HG02623 (cell line): ENCODE measurements around the gene GRAMD1B.
"Not testable (repeated sequence)": the region's sequence is repeated elsewhere in the genome, so short reads cannot be mapped to it uniquely, and the experiment has no call there.

Source experiments
- ATAC-seq: cut with Tn5 transposase; IDR thresholded peaks from one replicate; pipeline ENCODE4 v1.9.1; 2021; ENCODE audit warnings: moderate library complexity; ENCODE audit not compliant: unreplicated experiment

Gene GRAMD1B

DNA sequence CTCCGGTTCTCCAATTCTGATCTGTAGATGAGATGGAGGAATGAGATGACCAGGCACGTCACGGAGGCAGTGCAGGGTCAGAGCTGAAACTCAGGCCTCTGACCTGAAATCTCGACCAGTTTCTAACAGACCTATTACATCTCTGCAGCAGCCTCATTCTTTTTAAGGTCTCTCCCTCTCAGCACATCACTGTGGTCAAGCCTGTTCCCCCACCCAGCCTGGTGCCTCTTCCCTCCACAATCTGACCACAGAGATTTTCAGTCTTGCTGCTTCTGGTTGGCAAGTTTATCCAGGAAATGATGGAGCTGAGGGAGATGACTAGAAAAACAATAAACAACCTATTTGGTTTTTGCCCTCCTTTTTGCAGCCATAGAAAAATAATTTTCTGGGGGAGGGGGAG lies 9.5 kb downstream of the GRAMD1B start:
- no peak for ATAC-seq

DNA sequence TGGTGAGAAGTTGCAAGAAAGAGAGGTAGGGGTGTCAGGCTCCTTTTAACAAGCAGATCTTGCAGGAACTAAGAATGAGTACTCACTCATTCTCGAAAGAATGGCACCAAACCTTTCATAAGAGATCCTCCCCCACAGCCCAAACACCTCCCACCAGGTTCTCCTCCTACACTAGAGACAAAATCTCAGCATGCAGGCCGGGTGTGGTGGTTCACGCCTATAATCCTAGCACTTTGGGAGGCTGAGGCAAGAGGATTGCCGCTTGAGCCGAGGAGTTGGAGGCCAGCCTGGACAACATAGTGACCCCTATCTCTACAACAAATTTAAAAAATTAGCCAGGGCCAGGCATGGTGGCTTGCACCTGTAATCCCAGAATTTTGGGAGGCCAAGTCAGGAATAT lies 11.1 kb downstream of the GRAMD1B start:
- no peak for ATAC-seq

DNA sequence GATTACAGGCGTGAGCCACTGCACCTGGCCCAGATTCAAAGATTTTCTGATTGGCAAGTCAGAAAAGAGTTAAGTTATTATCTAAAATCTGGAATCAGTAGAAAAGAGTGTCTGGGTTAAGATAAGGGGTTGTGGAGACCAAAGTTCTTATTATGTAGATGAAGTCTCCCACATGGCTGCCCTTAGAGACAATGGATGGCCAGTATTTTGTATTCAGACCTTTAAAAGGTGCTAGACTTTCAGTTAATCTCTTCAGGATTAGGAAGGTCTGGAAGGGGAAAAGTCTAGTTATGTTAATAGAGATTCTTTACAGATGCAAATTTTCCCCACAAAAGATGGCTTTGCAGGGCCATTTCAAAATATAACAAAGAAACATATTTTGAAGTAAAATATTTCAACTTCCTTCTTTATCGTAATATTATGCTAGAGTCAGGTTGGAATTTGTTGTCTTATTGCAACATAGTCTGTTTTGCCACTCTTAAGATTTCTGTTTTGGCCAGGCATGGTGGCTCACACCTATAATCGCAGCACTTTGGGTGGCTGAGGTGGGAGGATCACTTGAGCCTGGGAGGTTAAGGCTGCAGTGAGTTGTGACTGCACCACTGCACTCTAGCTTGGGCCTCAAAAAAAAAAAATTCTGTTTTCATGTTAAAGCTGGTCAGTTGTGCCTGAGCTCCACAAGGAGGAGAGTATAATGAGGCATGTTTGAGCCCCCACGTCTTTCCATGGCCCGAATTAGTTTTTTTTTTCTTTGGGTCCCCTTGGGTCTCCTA lies 14.0 kb downstream of the GRAMD1B start:
- no peak for ATAC-seq

DNA sequence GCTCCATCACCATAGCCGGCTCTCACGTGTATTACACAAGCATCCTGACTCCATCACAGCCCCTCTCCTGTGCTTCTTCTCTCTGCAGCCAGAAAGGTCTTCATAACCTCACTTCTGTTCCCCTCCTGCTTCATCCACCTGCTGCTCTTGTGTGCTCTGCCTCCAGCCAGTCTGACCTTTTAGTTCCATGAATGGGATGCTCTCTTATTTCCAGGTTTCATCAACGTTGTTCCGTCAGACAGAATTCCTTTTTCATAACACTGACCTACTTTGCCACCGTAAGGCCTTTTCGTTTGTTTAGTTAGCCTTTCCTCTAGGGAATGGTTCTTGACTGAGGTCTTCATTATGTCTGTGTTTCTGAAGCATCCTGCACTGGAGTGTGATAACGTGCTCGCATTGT lies 18.8 kb downstream of the GRAMD1B start:
- ATAC-seq, result no peak

DNA sequence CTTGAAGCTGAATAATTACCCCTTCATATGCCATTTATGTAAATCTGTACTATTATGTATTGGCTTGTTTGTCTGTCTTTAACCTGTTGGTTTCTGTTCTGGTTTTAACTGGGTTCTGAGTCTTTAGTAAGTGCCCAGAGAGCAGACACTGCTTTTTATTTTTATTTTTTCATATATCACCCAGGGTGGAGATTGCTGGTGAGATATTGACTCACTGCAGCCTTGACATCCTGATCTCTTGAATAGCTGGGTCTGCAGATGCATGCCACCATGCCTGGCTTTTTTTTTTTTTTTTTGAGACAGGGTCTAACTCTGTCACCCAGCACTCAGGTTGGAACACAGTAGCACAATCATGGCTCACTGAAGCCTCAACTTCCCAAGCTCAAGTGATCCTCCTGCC lies 19.4 kb downstream of the GRAMD1B start:
- ATAC-seq, result no peak

DNA sequence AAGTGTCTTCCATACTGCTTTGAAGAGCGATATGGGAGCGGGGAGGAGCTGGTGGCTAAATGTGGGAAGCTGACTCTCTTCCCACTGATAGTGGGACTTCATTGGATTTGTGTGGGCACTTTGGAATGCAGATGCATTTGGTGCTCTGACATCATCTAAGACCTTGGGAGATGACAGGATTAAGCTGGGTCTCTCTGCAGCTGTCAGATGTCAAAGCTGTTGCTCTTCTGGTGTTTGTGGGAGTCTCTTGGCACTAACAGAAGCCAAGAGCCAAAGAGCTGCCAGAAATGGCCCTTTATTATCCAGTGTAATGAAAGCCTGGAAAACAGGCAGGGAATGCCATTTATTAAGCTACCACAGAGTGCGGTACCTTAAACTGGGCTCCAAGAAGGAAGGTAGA lies 20.6 kb downstream of the GRAMD1B start:
- ATAC-seq, result no peak

DNA sequence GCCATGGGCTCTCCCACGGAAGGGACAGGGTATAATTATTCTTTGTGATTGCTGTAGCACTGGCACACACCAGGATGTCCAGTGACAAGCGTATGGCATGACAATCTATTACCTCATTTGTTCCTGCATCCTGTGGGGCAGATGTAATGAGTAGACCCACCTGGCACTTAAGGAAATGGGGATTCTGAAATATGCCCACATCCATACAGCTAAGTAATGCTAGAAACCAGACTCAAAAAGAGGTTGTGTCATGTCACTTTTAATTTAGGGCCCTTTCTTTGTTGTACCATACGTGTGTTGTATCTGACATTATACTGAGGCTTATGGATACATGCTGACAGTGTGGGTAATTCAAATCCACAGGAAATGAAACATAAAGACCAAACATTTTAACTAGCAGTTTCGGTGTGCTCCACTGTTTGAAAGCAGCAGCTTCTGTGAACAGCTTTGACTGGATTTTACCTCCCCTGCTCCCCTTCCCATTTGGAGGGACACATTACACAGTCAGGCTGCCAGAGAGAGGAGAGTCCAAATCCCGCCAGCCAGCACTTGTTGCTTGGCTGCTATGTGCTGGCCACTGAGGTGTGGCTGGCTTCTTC lies 21.2 kb downstream of the GRAMD1B start:
- no peak for ATAC-seq

DNA sequence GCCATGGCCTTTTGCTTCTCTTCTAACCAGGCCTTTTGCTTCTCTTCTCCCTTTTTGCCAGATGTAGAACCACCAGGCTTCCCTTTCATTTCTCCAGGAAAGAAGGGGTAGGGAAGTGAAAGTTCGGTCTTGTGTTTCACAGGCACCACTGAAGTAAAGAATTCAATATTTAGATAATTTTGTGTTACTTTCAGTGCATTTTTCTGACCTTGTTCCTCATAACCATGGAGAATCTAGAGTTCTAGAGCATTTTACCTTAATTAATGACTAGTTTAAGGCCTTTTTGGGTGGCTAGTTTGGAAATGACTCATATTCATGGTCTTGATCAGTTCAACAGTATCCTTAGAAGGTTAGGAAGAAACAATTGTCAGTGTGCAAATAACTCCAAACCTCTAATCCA lies 22.7 kb downstream of the GRAMD1B start:
- no peak for ATAC-seq

DNA sequence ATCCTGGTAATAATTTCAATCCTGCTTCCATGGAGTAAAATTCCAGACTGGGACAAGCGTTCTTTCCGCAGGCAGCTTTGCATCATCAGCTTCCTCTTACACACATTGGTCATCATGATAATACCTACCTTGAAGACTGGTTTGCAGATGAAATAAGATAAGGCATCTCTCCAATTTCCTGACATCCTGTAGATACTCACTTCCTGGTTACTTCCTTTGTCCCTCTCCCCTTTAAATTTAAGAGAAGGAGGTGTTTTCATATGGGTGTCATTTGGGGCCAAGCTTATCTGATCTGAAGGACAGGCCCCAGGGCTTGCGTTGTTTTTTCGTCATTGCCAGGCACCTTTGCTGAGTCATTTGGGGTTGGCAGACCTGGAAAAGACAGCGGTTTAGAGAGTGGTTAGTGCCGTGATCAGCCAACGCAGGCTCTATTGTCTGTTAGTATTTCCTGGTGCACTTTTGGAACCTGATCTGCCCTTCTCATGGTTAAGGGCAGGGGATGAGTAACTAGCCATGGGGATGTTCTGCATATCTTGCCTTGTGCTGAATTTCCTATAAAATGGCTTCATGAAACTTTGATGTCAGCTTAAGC lies 24.1 kb downstream of the GRAMD1B start:
- ATAC-seq, result no peak

DNA sequence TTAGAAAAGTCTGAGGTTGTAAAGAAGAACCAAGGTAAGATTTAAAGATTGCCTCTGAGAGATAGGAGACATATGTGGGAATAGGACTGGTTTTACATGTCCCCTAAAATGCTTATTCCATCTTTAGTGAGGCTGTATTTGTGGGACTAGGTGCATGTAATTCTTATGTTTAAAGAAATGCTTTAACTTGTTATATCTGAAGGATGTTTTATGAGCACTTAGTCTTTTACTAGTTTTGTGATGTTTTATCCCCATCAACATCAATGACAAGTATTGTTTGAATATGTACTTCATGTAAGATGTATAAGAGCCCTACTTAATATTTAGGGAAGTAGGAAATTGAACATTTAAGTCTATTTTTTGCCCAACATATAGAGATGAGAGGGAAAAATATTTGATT lies 24.7 kb downstream of the GRAMD1B start:
- ATAC-seq, result no peak

DNA sequence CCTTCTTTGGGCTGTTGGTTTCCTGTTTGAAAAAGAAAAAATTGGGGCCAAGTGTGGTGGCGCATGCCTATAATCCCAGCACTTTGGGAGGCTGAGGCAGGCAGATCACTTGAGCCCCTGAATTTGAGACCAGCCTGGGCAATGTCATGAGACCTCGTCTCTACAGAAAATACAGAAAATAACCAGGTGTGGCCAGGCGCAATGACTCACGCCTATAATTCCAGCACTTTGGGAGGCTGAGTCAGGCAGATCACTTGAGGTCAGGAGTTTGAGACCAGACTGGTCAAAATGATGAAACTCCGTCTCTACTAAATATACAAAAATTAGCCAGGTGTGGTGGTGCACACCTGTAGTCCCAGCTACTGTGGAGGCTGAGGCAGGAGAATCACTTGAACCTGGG lies 26.4 kb downstream of the GRAMD1B start:
- not testable (repeated sequence) for ATAC-seq

DNA sequence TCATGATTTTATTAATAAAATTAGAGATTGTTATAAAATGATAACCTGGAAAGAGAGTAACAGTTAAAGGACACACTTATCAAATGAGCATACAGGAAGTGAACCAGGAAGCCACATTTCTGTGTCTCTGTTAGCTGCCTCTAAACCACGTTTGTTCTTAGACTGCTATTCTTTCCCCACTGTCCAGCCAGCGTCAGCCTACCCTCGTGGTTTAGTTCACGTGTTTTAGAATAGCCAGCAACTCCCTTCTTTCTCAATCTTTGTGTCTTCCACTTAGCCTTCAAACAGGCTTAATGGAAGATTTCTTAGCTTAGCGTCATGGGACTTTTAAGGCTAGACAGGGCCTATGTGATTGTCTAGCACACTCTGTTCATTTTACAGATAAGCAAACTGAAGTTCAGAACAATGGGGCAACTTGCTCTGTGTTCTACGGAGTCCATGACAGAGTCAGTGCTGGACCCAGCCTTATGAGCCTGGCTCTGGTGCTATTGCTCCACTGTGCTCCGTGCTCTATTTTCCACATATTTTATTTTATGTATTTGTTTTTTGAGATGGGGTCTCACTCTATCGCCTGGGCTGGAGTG lies 27.2 kb downstream of the GRAMD1B start:
- no peak for ATAC-seq

DNA sequence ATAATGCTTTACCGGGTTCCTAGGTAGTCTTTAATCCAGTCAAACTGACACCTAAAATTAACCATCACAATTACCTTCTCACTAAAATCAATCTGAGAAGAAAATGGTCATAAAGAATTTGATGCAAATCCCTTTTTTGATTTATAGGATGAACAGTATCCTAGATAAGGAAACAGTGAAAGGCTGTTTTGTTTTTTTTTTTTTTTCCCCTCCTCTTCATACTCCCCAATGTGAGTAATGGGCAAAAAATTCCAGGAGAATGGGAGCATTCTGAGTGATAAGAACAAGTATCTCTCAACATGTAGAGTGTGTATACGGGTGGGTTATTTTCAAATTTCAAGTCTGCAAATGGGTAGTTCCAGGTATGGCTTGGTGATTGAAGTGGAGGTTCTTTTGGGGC lies 28.4 kb downstream of the GRAMD1B start:
- ATAC-seq, result no peak

DNA sequence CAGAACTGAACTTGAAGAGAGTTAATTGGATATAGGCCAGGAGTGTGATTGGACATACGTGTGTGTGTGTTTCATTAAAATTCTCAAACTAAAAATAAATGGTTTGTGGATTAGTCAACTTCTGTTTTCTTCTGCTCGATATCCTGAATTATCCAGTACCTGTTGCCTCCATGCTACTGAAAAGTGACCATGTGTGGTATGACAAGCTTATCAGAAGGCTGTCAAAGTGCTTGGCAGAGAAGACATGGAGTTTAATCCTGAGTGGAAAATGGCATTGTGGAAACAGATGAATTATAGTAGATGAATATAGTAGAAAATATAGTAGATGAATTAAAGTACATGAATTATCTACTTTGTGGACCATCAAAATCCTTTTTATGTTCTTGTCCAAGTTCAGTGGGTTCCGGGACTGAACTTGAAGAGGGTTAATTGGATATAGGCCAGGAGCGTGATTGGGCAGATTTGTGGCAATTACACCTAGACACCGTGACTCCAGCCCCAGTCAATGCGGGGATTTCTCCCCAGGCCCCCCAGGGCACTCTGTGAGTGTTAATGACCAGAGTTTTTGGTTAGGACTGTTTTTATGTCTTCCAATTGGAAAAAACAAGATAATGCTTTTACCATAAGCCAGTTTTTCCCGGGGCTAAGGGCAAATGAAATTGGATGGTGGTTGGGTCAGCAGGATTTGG lies 30.1 kb downstream of the GRAMD1B start:
- no peak for ATAC-seq

DNA sequence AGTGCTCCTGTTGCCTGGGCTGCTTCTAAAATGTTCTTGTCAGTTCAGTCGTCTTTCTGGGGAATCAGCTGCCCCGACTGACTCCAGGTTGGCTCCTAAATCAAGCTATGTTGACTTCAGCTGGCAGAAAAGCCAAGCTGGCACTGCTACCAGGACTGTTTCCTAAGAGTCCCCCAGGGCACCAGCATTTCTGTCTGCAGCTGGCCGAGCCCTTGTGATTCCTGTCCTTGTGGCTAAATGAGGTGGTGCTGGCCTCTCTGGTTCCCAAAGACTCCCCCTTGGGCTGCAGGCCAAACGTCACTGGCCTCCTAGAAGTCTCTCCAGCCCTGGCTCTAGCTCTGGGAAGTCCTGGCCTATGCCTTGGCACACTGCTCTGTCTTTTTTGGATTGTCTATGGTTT lies 31.1 kb downstream of the GRAMD1B start:
- ATAC-seq, result no peak

DNA sequence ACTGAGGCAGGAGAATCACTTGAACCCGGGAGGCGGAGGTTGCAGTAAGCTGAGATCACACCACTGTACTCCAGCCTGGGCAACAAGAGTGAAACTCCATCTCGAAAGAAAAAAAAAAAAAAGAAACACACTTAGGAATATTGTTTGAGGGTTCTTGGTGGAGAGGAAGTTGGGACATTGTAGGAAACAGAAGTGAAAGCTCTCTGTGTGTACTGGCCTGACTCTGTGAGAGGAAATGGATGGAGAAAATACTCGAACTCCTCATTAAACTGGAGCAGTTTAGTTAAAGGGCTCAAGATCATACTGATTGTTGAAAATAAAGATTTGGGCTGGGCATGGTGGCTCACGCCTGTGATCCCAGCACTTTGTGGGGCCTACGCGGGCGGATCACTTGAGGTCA lies 35.6 kb downstream of the GRAMD1B start:
- not testable (repeated sequence) for ATAC-seq

DNA sequence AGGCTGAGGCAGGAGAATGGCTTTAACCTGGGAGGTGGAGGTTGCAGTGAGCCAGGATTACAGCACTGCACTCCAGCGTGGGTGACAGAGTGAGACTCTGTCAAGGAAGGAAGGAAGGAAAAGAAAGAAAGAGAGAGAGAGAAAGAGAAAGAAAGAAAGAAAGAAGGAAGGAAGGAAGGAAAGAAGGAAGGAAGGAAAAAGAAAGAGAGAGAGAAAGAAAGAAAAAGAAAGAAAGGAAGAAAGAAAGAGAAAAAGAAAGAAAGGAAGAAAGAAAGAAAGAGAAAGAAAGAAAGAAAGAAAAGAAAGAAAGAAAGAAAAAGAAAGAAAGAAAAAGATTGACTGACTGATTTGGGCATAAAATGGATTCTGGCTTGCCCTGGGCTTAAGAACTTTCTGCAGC lies 36.1 kb downstream of the GRAMD1B start:
- ATAC-seq, result not testable (repeated sequence)

DNA sequence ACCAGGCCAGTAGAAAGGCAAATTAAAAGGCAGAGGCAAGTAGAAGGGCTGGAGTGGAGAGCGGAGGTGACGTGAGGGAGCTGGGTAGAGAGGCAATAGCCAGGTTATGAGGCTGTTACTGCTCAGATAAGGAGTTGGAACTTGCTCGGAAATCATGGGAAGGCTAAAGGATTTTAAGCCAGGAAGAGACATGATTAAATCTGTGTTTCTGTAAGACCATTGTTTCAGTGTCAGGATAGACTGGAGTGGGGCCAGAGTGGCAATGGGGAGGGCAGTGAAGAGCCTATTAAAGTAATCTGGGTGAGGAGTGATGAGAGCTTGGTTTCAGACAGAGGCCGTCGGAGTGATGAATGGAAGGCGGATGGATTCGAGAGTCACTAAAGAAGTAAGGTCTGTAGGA lies 39.0 kb downstream of the GRAMD1B start:
- no peak for ATAC-seq

DNA sequence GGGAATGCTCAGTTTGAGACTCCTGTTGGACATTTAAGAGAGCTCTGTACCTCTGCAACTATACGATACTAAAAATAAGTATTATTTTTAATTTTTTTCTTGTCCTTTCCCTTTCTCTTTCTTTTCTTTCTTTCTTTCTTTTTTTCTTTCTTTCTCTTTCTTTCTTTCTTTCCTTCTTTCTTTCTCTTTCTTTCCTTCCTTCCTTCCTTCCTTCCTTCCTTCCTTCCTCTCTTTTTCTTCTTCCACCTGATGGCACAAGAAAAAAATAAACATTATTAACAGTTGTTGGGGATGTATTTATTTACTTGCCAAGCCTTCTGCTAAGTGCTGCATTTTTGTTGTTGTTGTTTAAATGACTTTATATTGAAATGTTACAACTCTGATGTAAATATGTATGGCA lies 39.5 kb downstream of the GRAMD1B start:
- no peak for ATAC-seq

DNA sequence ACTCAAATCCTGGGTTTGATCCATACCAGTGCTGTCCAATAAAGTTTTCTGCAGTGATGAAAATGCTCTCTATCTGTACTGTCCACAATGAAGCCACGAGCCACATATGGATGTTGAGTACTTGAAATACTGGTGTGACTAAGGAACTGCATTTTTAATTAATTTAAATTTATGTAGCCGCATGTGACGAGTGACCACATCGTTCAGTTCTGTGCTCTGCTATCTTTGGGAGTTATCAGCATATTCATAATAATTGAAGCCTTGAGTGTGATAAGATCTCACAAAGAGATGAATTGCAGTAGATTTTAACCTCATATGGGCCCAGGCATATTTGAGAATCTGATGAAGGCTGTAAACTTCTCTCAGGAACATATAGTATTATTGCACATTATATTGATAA lies 40.8 kb downstream of the GRAMD1B start:
- ATAC-seq, result no peak

DNA sequence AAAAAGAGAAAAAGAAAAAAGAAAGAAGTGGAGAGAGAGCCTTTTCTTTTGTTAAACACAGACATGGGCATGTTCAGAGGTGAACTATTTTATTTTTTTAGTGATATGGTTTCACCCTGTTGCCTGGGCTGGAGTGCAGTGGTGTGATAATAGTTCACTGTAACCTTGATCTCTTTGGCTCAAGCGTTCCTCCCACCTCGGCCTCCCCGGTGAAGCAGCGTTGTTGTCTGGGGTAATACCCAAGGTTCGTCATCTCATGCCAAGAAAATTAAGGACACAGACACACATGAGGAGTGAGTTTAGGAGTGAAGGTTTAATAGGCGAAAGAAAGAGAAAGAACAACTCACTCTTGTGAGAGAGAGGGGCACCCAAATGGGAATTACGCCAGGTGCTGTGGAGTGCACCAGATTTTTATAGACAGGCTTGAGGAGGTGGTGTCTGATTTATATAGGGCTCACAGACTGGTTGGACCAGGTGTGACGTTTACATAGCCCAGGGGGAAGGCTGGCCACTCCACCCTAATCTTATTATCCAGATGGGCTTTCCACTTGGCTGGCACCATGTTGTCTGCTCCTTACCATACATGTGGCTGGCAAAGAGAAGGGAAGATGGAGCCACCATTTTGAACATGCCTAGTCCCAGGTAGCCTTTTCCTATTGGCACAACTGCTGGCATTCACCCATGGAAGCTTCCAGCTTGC lies 42.3 kb downstream of the GRAMD1B start:
- no peak for ATAC-seq
